Smooth muscle cell (in vitro differentiated cells): Measurements from ENCODE around the gene EDN1. TPM values are rescaled to one million over a fixed set of nuclear protein-coding genes. Genes with fewer than 3 reads are reported as not detected.

ENCODE experiments used
- DNase-seq: peaks from one replicate; lab custom pipeline; 2025; ENCODE audit not compliant: unreplicated experiment; lab: John Stamatoyannopoulos, UW
- H2AFZ ChIP-seq: fragments of 200-600 bp; sonication (generic); 2 replicates; pipeline ENCODE4 v1.6.0; 2016; ENCODE audit warnings: antibody characterized with exemption, low read depth, mild to moderate bottlenecking
- H3F3A ChIP-seq: fragments of 200-600 bp; sonication (generic); 2 replicates; pipeline ENCODE4 v1.6.0; 2017; ENCODE audit warnings: antibody characterized with exemption, low read depth
- H3K27ac ChIP-seq: fragments of 200-600 bp; sonication (generic); 2 replicates; pipeline ENCODE4 v1.5.1; 2016; ENCODE audit warnings: low read depth, mild to moderate bottlenecking
- H3K27me3 ChIP-seq: fragments of 200-600 bp; sonication (generic); 2 replicates; pipeline ENCODE4 v1.6.1; 2016; ENCODE audit warnings: low read depth, mild to moderate bottlenecking
- H3K36me3 ChIP-seq: fragments of 200-600 bp; sonication (generic); 2 replicates; pipeline ENCODE4 v1.5.1; 2016; ENCODE audit warnings: low read depth
- H3K4me1 ChIP-seq: fragments of 200-600 bp; sonication (generic); 2 replicates; pipeline ENCODE4 v1.5.1; 2016; ENCODE audit warnings: low read depth
- H3K4me2 ChIP-seq: fragments of 200-600 bp; sonication (generic); 2 replicates; pipeline ENCODE4 v1.6.0; 2016; ENCODE audit warnings: mild to moderate bottlenecking
- H3K4me3 ChIP-seq: fragments of 200-600 bp; sonication (generic); 2 replicates; pipeline ENCODE4 v1.5.1; 2016; ENCODE audit warnings: mild to moderate bottlenecking
- H3K79me2 ChIP-seq: fragments of 200-600 bp; sonication (generic); 2 replicates; pipeline ENCODE4 v1.6.0; 2016; ENCODE audit warnings: low read depth, mild to moderate bottlenecking
- H3K9ac ChIP-seq: fragments of 200-600 bp; sonication (generic); 2 replicates; pipeline ENCODE4 v1.6.0; 2016; ENCODE audit warnings: low read depth
- H3K9me3 ChIP-seq: fragments of 200-600 bp; sonication (generic); replicated peaks from 2 replicates; pipeline ENCODE4 v1.5.1; 2016; ENCODE audit warnings: low read depth
- H4K20me1 ChIP-seq: fragments of 200-600 bp; sonication (generic); 2 replicates; pipeline ENCODE4 v1.6.0; 2016; ENCODE audit warnings: low read depth
- WGBS: methylation state at CpG from one replicate; pipeline ENCODE4 v1.1.7; 2016; ENCODE audit warnings: low lambda C conversion rate; 5-methylcytosine and 5-hydroxymethylcytosine counted together
- polyA plus RNA-seq: library from polyadenylated mRNA; unstranded; fragments of >200 nt; fragmentation: Nextera tagmentation; extraction: Ambion mirVana; gene quantifications from 2 replicates; pipeline ENCODE4 v1.2.1, GENCODE V29; 2016
- total RNA-seq: library from RNA; depleted of rRNA; stranded (reverse); fragments of >200 nt; gene quantifications from 2 replicates; pipeline ENCODE4 v1.2.3, GENCODE V29; 2014
- TF ChIP-seq, protein P1 (sequence below): fragments of 200-600 bp; sonication (generic); IDR thresholded peaks from 2 replicates; pipeline ENCODE4 v1.5.1; 2017; ENCODE audit warnings: borderline replicate concordance, mild to moderate bottlenecking, antibody characterized with exemption; ENCODE audit not compliant: insufficient read depth, poor library complexity, severe bottlenecking

Gene EDN1
- total and polyA plus RNA-seq, 2 experiments from 2014 or later, result 8.2 to 20.0 TPM

DNA sequence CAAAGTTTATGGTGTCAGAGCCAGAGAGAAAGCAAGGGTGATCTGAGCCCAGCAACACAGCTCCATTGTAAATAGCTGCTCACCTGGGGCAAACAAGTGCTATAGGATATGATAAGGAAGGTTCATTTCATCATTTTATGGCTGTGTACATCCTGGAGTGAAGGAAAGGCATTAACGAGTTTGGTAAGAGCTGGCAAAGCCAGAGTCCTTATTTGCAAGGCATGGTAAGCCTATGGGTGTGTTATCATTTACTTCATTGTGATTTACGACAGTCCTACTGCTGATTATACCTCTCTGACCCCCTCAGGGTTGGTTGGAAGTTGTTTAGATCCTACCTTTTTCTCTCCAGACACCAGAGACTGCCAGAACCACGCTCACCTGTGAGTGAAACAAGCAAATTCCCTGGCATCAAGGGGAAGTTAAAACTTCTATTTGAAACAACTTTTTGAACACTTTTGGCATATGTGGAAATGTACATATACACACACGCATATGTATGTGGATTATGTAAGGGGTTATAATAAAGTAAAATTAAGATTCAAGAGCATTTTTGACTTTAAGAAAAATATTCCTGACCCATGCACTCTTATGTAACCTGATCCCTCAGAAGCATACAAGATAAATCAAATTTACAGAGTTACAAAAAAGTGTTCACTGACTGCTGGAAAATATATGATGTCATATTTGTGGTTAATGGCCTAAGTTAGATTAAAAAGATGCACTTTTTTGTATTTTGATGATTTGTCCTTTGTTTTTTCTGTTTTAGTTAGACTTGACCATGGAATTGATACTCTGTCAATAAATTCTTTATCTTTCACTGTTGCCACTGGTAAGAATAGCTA lies 40.4 kb upstream of the EDN1 start:
- 69% methylated on average over 4 of the region's 4 CpGs for WGBS
- H4K20me1 ChIP-seq, result no peaks in the 10 kb centered on the region
- no peaks in the 10 kb centered on the region for H3K36me3 ChIP-seq
- no peaks in the 10 kb centered on the region for H3F3A ChIP-seq
- H3K9ac ChIP-seq, result no peak overlapping the region
- DNase-seq, result no peak
- H3K9me3 ChIP-seq, result no peaks in the 10 kb centered on the region
- H3K27me3 ChIP-seq, result peaks cover 15% of the 10 kb centered on the region
- H2AFZ ChIP-seq, result no peak overlapping the region
- H3K4me3 ChIP-seq, result no peak overlapping the region
- TF ChIP-seq, protein P1, sequence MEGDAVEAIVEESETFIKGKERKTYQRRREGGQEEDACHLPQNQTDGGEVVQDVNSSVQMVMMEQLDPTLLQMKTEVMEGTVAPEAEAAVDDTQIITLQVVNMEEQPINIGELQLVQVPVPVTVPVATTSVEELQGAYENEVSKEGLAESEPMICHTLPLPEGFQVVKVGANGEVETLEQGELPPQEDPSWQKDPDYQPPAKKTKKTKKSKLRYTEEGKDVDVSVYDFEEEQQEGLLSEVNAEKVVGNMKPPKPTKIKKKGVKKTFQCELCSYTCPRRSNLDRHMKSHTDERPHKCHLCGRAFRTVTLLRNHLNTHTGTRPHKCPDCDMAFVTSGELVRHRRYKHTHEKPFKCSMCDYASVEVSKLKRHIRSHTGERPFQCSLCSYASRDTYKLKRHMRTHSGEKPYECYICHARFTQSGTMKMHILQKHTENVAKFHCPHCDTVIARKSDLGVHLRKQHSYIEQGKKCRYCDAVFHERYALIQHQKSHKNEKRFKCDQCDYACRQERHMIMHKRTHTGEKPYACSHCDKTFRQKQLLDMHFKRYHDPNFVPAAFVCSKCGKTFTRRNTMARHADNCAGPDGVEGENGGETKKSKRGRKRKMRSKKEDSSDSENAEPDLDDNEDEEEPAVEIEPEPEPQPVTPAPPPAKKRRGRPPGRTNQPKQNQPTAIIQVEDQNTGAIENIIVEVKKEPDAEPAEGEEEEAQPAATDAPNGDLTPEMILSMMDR, result no peak
- H3K4me2 ChIP-seq, result no peak overlapping the region
- no peaks in the 10 kb centered on the region for H3K79me2 ChIP-seq
- H3K4me1 ChIP-seq, result no peaks in the 10 kb centered on the region
- H3K27ac ChIP-seq, result no peak overlapping the region

DNA sequence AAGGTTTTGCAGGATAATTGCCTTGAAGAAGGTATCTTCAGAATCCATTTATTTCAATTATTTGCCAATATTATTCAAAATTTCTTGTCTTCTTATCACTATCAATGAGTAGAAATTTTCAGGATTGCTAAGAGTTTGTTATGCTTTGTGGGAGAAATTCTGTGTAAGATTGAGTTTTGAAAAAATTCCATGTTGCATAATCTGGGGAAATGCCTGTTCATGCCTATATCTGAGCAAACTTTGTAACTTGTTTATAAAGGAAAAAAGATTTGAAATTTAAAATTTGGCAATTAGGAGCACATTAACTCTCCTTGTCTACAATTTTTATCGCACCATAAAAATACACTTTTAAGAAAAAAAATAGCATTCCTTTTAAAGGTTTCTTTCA lies 39.8 kb upstream of the EDN1 start:
- Histone ChIP-seq H3K4me1 (no peaks in the 10 kb centered on the region), H2AFZ (no peak overlapping the region), H3K27me3 (peaks cover 15% of the 10 kb centered on the region), H3F3A (no peaks in the 10 kb centered on the region), H3K9me3 (no peaks in the 10 kb centered on the region), H3K4me3 (no peak overlapping the region), H4K20me1 (no peaks in the 10 kb centered on the region), H3K36me3 (no peaks in the 10 kb centered on the region), H3K27ac (no peak overlapping the region), H3K79me2 (no peaks in the 10 kb centered on the region), H3K9ac (no peak overlapping the region), H3K4me2 (no peak overlapping the region)
- 100% methylated on average over 1 of the region's 1 CpG for WGBS
- DNase-seq, result no peak
- TF ChIP-seq, protein P1, result no peak

DNA sequence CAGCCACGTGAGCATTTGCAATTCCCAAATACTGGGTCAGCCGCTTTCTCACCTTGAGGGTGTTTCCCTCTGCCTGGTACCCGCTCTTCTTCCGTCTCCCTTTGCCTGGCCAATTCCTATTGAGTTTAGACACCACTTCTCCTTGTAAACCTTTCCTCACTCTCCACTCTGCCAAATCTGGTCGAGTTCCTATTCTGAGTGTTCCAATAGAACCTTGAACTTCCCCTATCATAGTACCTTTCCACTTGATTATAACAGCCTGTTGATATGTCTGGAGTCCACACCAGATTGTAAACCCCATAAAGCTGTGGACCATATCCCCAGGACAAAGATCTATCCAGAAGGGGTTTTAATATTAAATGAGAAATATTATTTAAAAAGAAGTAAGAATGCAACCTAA lies 36.0 kb upstream of the EDN1 start:
- no peak for DNase-seq
- no peak overlapping the region for H3K4me2 ChIP-seq
- H3K27me3 ChIP-seq, result peaks cover 8% of the 10 kb centered on the region
- no peaks in the 10 kb centered on the region for H3K36me3 ChIP-seq
- H3F3A ChIP-seq, result no peaks in the 10 kb centered on the region
- H3K27ac ChIP-seq, result no peak overlapping the region
- H4K20me1 ChIP-seq, result no peaks in the 10 kb centered on the region
- H3K9ac ChIP-seq, result no peak overlapping the region
- WGBS, result 87% methylated on average over 5 of the region's 5 CpGs
- H3K79me2 ChIP-seq, result no peaks in the 10 kb centered on the region
- H3K4me3 ChIP-seq, result no peak overlapping the region
- no peak overlapping the region for H2AFZ ChIP-seq
- TF ChIP-seq, protein P1, result no peak
- no peaks in the 10 kb centered on the region for H3K9me3 ChIP-seq
- no peaks in the 10 kb centered on the region for H3K4me1 ChIP-seq

DNA sequence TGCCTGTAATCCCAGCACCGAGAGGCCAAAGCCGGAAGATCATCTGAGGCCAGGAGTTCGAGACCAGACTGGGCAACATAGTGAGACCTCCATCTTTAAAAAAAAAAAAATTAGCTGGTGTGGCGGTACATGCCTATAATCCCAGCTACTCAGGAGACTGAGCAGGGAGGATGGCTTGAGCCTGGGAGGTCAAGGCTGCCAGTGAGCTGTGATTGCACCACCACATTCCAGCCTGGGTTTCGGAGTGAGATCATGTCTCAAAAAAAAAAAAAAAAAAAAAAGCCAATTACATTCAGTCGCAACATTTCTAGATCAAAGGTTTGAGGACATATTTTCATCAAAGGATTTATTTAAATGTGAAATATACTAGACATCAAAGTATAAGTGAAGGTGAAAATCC lies 32.0 kb upstream of the EDN1 start:
- 91% methylated on average over 6 of the region's 6 CpGs for WGBS
- Histone ChIP-seq H3F3A (no peaks in the 10 kb centered on the region), H3K4me3 (no peak overlapping the region)

More for the DNA sequence above, 32.0 kb upstream of the EDN1 start:
- Histone ChIP-seq H3K4me1 (no peaks in the 10 kb centered on the region), H3K27ac (no peak overlapping the region), H3K4me2 (no peak overlapping the region), H2AFZ (no peak overlapping the region), H3K9me3 (no peaks in the 10 kb centered on the region), H3K9ac (no peak overlapping the region), H3K79me2 (no peaks in the 10 kb centered on the region), H3K27me3 (peaks cover 14% of the 10 kb centered on the region), H3K36me3 (no peaks in the 10 kb centered on the region), H4K20me1 (no peaks in the 10 kb centered on the region)
- no peak for DNase-seq
- TF ChIP-seq, protein P1, result no peak
